ENCODE data around the gene PCDHB13. TPM values are rescaled to one million over a fixed set of nuclear protein-coding genes. Genes with fewer than 3 reads are reported as not detected.

PCDHB13 gene
- total and polyA plus RNA-seq, 2 of the 13 experiments (the other 11 are each of a cell fraction or from before 2014, with no cell fraction given) = 0.57 to 0.80 TPM

GRCh38 chr5:141260458-141261237, 46.9 kb downstream of the PCDHB13 start:
- Histone ChIP-seq H2AFZ (ENCODE audit: low read length) (no peak overlapping the region), H3K79me2 (ENCODE audit: insufficient read depth, low read length) (no peaks in the 10 kb centered on the region), H3K27ac (ENCODE audit: extremely low read length, insufficient read depth, low read length) (no peak overlapping the region), H3K27me3 (ENCODE audit: control insufficient read depth in 1 of 2, insufficient read depth in 2 of 2, low read length in 2 of 2) (no peaks in the 10 kb centered on the region; a peak in 1 of 5 replicates), H3K4me1 (ENCODE audit: insufficient read depth, low read length) (no peaks in the 10 kb centered on the region), H3K9me3 (ENCODE audit: low read length) (peaks cover 94% of the 10 kb centered on the region), H3K4me3 (replicated peaks in 1 of 3; ENCODE audit: insufficient read depth in 1 of 3, low read depth in 2 of 3, low read length in 3 of 3) (no peak overlapping the region), H3K9ac (ENCODE audit: insufficient read depth, low read depth, low read length) (no peak overlapping the region), H3K4me2 (ENCODE audit: low read depth, low read length) (no peak overlapping the region), H3K36me3 (replicated peaks in 1 of 2; ENCODE audit: control insufficient read depth in 1 of 2, insufficient read depth in 2 of 2, low read length in 2 of 2) (no peaks in the 10 kb centered on the region), H4K20me1 (ENCODE audit: insufficient read depth, low read length) (no peaks in the 10 kb centered on the region)
- BruUV-seq (replicated peaks) = no TSS peak
- intact Hi-C loops (cut with micrococcal nuclease; ENCODE audit: unreplicated experiment) = no loop called here
- no peak for DNase-seq (ENCODE audit: low spot score)
- TF ChIP-seq HNRNPH1 (optimal IDR thresholded peaks at IDR 0.05; ENCODE audit: low read depth, low read length) = no peak
- TF ChIP-seq ZNF616 (CRISPR knock-in tag; IDR thresholded peaks at IDR 0.05; ENCODE audit: low read depth) = no peak
- TF ChIP-seq SP1 (IDR thresholded peaks at IDR 0.05) = no peak
- TF ChIP-seq SP1 (CRISPR knock-in tag; IDR thresholded peaks at IDR 0.05) = no peak
- TF ChIP-seq NR2C2 (CRISPR knock-in tag; IDR thresholded peaks at IDR 0.05; ENCODE audit: borderline replicate concordance) = no peak
- TF ChIP-seq, protein P1, sequence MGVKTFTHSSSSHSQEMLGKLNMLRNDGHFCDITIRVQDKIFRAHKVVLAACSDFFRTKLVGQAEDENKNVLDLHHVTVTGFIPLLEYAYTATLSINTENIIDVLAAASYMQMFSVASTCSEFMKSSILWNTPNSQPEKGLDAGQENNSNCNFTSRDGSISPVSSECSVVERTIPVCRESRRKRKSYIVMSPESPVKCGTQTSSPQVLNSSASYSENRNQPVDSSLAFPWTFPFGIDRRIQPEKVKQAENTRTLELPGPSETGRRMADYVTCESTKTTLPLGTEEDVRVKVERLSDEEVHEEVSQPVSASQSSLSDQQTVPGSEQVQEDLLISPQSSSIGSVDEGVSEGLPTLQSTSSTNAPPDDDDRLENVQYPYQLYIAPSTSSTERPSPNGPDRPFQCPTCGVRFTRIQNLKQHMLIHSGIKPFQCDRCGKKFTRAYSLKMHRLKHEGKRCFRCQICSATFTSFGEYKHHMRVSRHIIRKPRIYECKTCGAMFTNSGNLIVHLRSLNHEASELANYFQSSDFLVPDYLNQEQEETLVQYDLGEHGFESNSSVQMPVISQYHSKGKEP (CRISPR knock-in tag; IDR thresholded peaks at IDR 0.05) = no peak
- no peak for TF ChIP-seq ZNF552 (CRISPR knock-in tag; IDR thresholded peaks at IDR 0.05; ENCODE audit: borderline replicate concordance)
- no peak for TF ChIP-seq ZNF563 (CRISPR knock-in tag; IDR thresholded peaks at IDR 0.05)
- no peak for TF ChIP-seq SMC3 (IDR thresholded peaks at IDR 0.05; ENCODE audit: low read length)
- TF ChIP-seq, protein P2, sequence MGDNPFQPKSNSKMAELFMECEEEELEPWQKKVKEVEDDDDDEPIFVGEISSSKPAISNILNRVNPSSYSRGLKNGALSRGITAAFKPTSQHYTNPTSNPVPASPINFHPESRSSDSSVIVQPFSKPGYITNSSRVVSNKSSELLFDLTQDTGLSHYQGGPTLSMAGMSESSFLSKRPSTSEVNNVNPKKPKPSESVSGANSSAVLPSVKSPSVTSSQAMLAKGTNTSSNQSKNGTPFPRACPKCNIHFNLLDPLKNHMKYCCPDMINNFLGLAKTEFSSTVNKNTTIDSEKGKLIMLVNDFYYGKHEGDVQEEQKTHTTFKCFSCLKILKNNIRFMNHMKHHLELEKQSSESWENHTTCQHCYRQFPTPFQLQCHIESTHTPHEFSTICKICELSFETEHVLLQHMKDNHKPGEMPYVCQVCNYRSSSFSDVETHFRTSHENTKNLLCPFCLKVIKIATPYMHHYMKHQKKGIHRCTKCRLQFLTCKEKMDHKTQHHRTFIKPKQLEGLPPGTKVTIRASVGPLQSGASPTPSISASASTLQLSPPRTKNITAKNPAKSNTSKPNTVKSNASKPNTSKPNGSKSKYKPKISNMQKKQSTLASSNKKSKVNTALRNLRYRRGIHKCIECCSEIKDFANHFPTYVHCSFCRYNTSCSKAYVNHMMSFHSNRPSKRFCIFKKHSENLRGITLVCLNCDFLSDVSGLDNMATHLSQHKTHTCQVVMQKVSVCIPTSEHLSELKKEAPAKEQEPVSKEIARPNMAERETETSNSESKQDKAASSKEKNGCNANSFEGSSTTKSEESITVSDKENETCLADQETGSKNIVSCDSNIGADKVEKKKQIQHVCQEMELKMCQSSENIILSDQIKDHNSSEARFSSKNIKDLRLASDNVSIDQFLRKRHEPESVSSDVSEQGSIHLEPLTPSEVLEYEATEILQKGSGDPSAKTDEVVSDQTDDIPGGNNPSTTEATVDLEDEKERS (CRISPR knock-in tag; IDR thresholded peaks at IDR 0.05) = peak; percentile 72; the same call in 1 of the 2 replicates
- TF ChIP-seq MZF1 (CRISPR knock-in tag; IDR thresholded peaks at IDR 0.05; ENCODE audit: borderline replicate concordance) = no peak
- TF ChIP-seq MXD4 (CRISPR knock-in tag; IDR thresholded peaks at IDR 0.05) = no peak
- peak; percentile 97; the same call in 1 of the 2 replicates for TF ChIP-seq ZNF274 (CRISPR knock-in tag; IDR thresholded peaks at IDR 0.05)
- no peak for TF ChIP-seq ZNF121 (CRISPR knock-in tag; IDR thresholded peaks at IDR 0.05)
- CTCF ChIA-PET (ENCODE audit: low intra/inter-chr PET ratio, low total read pairs) = no interaction called here
- in situ Hi-C loops (cut with HindIII; ENCODE audit: extremely low pct_ligation_motif_present, low pct_unique_long_range_greater_than_20kb) = loop anchor here (25.0 kb wide), 1 partner anchor 498 kb away; no protein-coding TSS in a partner anchor
- no peak for FAIRE-seq
- ATAC-seq = no peak
- POLR2A ChIA-PET = no interaction called here
- 5% methylated on average over 5 of the region's 5 CpGs for WGBS (ENCODE audit: low lambda C conversion rate)

Measured in HepG2 (cell line).